Astrocyte (in vitro differentiated cells and primary cell): ENCODE results near the gene WNT9B.

Experiments used
- CTCF ChIP-seq: IDR thresholded peaks from 2 replicates; pipeline ENCODE4 v1.5.1; 2011; ENCODE audit warnings: low read depth, mild to moderate bottlenecking, inconsistent platforms, low read length, moderate library complexity; ENCODE audit not compliant: insufficient read depth
- EZH2 ChIP-seq: IDR thresholded peaks from 2 replicates; pipeline ENCODE4 v1.6.1; 2012; ENCODE audit warnings: mild to moderate bottlenecking, low read length, inconsistent platforms; ENCODE audit not compliant: insufficient read depth

DNA sequence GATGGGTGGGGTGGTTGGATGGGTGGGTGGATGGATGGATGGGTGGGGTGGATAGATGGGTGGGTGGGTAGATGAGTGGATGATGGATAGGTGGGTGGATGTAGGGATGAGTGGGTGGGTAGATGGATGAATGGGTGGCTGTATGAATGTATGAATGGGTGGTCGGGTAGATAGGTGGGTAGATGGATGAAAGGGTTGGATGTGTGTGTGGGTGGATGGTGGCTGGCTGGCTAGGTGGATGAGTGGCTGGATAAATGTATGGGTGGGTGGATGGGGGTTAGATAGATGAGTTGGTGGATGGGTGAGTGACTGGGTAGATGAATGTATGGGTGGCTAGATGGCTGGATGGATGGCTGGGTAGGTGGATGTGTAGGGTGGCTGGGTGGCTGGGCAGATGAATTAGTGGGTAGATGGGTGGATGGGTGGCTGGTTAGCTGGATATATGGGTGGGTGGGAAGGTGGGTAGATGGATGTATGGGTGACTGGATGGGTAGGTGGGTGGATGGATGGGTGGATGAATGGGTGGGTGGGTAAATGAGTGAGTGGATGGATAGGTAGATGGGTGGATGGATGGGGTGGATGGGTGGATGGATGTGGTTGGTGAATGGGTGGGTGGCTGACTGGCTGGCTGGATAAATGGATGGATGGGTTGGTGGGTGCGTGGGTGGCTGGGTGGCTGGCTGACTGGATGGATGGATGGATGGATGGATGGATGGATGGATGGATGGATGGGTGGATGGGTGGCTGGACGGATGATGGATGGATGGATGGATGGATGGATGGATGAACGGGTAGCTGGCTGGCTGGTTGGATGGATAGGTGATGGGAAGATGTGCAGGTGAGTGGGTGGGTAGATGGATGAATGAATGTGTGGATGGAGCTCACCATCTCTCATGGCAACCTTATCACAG is 52.6 kb downstream of the WNT9B start:
- TF ChIP-seq CTCF (no peak), EZH2 (no peak)
